Ascending aorta (tissue), 2 donors: ENCODE data around the gene KRTAP12-1. TPM values are rescaled to one million over a fixed set of nuclear protein-coding genes. Genes with fewer than 3 reads are reported as not detected.

Experiments used
- DNase-seq, 2 donors: peaks; one replicate each; pipeline ENCODE4 v3.0.0-alpha.2; 2019; ENCODE audit warnings: low spot score in 2 of 2
- H3K27ac ChIP-seq, 2 donors: fragments of 200-600 bp; sonication (generic); one replicate each; pipeline ENCODE4 v1.5.1; 2016 to 2017; ENCODE audit warnings: mild to moderate bottlenecking in 1 of 2
- H3K27me3 ChIP-seq: fragments of 200-600 bp; sonication (generic); one replicate; pipeline ENCODE4 v1.5.1; 2017
- H3K36me3 ChIP-seq, 2 donors: fragments of 200-600 bp; sonication (generic); one replicate each; pipeline ENCODE4 v1.5.1; 2016
- H3K4me1 ChIP-seq, 2 donors: fragments of 200-600 bp; sonication (generic); one replicate each; pipeline ENCODE4 v1.5.1; 2016 to 2017; ENCODE audit warnings: mild to moderate bottlenecking in 1 of 2
- H3K4me3 ChIP-seq, 2 donors: fragments of 200-600 bp; sonication (generic); one replicate each; pipeline ENCODE4 v1.5.1; 2016 to 2017; ENCODE audit warnings: mild to moderate bottlenecking in 1 of 2
- H3K9me3 ChIP-seq, 2 donors: fragments of 200-600 bp; sonication (generic); one replicate each; pipeline ENCODE4 v1.5.1; 2016
- intact Hi-C: fragments of 100-400 bp; cut with DNase I; formaldehyde crosslinking; loops from one replicate; pipeline ENCODE4 v1.15.1; 2023
- total RNA-seq: library from RNA; depleted of rRNA; stranded (reverse); fragments of >200 nt; gene quantifications from one replicate; pipeline ENCODE4 v1.1.0, GENCODE V29; 2016
- TF ChIP-seq, protein P1 (sequence below), 3 experiments: fragments of 200-600 bp in 2 of 3; fragments of 450-650 bp in 1 of 3; sonication (generic) in 2 of 3; IDR thresholded peaks; one replicate each; pipeline ENCODE4 v1.5.1; 2016 to 2019; ENCODE audit warnings: antibody characterized with exemption in 3 of 3, mild to moderate bottlenecking in 1 of 3, moderate library complexity in 1 of 3

Gene KRTAP12-1
- total RNA-seq, 1 donor from 2014 or later, result not detected

DNA sequence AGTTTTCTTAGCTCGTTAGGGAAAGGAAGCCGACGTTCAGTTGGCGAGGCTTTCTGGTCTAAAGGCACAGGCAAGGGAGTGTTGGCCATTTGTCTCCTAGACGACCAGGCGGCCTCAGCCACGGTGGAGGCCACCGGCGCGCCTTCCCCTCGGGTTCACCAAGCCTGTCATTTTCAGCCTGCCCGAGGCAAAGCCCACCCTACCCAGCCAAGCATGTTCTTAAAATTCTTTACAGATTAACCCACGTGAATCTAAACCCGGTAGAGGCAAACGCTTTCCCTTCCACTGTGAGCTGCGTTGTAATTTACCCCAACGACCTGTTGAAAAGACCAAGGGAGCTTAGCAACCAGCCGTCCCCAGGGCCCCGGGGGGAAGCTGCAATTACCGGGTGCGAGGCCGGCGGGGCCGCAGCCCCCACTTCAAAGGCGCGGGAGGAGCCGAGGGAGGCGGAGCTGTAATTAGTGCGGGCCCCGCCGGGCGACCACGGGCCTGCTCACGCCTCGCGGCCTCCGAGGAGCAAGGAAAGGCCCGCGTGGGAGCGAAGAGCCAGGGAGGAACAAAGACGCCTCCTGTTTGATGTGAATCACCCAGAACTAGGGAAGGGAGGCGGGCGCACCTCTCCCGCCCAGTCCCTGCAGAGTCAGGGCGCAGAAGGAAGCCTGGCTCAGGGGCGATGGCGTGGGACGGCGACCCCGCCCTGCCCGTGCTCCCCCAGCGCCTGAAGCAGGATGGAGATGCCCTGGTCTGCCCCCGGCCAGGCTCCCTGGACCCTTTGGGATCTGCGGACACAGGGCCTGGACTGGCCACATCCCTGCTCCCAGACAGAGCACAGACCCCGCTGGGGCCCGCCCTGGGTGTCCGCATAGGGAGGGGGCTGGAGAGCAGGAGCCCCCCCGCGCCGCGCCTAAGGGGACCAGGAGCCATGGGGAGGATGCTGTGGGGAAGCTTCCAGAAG, 41.5 kb upstream of the KRTAP12-1 start:
- no peaks in the 10 kb centered on the region for H3K27me3 ChIP-seq
- no peak for DNase-seq

DNA sequence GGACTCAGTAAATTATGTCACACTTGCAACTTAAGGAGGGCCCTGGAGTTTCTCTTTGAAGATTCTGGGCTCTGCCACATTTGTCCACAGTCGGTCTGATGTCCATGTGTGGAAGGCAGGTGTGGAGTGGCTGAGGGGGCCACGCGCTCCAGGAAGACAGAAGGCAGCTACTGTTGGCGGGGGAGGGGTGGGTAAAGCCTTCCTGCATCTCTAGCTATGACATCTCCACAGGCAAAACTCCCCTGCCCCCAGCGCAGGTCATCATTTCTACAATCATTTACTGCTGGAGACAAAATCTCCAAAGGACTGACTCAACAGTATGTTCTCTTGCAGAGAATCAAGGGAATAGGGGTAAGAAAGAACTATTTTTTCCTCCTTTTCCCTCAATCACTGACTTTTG, 40.8 kb upstream of the KRTAP12-1 start:
- H3K36me3 ChIP-seq, result no peaks in the 10 kb centered on the region
- H3K4me1 ChIP-seq, result no peaks in the 10 kb centered on the region
- no peaks in the 10 kb centered on the region for H3K27me3 ChIP-seq
- intact Hi-C loops, result no loop called here
- TF ChIP-seq, protein P1, sequence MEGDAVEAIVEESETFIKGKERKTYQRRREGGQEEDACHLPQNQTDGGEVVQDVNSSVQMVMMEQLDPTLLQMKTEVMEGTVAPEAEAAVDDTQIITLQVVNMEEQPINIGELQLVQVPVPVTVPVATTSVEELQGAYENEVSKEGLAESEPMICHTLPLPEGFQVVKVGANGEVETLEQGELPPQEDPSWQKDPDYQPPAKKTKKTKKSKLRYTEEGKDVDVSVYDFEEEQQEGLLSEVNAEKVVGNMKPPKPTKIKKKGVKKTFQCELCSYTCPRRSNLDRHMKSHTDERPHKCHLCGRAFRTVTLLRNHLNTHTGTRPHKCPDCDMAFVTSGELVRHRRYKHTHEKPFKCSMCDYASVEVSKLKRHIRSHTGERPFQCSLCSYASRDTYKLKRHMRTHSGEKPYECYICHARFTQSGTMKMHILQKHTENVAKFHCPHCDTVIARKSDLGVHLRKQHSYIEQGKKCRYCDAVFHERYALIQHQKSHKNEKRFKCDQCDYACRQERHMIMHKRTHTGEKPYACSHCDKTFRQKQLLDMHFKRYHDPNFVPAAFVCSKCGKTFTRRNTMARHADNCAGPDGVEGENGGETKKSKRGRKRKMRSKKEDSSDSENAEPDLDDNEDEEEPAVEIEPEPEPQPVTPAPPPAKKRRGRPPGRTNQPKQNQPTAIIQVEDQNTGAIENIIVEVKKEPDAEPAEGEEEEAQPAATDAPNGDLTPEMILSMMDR (IDR thresholded peaks at IDR 0.05), result no peak
- DNase-seq, result no peak
- H3K9me3 ChIP-seq, result no peaks in the 10 kb centered on the region
- H3K27ac ChIP-seq, result no peak overlapping the region
- no peak overlapping the region for H3K4me3 ChIP-seq

More for the DNA sequence above, 41.5 kb upstream of the KRTAP12-1 start:
- no peaks in the 10 kb centered on the region for H3K36me3 ChIP-seq
- TF ChIP-seq, protein P1 (IDR thresholded peaks at IDR 0.05), result no peak
- no peaks in the 10 kb centered on the region for H3K4me1 ChIP-seq
- H3K27ac ChIP-seq, result no peak overlapping the region
- intact Hi-C loops, result no loop called here
- H3K4me3 ChIP-seq, result no peak overlapping the region
- no peaks in the 10 kb centered on the region for H3K9me3 ChIP-seq

DNA sequence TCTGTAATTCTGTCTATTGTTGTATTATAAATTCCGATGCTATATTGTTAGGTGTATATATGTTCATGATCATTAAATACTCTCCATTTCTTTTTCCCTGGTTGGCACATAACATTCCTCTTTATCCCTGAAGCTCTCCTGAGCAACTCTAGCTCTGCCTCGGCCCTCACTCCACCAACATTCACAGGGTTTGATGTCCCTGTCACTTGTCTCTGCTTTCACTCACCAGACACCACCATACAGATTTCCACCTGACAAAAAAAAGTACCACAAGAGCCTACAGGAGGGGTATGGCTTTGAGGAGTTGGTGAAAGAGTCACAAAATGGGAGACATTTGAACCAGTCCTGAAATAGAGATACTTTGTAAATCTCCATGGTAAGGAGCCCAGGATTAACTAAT, 38.2 kb upstream of the KRTAP12-1 start:
- Histone ChIP-seq H3K9me3 (no peaks in the 10 kb centered on the region), H3K27ac (no peak overlapping the region), H3K36me3 (no peaks in the 10 kb centered on the region), H3K4me3 (no peak overlapping the region), H3K27me3 (no peaks in the 10 kb centered on the region), H3K4me1 (no peaks in the 10 kb centered on the region)
- intact Hi-C loops, result no loop called here
- TF ChIP-seq, protein P1 (IDR thresholded peaks at IDR 0.05), result no peak
- no peak for DNase-seq

DNA sequence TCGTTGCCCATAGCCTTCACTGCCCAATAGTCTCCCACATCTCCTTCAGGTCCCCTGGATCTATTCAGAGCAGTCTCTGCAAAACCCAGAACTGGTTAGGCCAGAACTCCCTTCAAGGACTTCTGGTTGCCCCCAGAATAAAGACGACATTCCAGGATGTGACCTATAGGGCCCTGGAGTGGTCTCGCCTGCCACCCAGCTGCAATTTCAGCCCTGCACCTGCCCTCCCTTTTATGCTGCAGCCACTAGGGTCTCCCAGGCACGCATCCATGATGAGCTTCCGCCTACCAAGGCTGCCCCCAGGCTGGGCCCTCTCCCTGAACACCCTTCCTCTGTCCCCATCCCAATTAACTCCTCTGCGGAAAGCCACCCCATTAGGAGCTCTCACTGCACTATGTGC, 36.6 kb upstream of the KRTAP12-1 start:
- intact Hi-C loops, result no loop called here
- H3K4me1 ChIP-seq, result no peaks in the 10 kb centered on the region
- TF ChIP-seq, protein P1 (IDR thresholded peaks at IDR 0.05), result no peak
- no peak overlapping the region for H3K4me3 ChIP-seq
- no peaks in the 10 kb centered on the region for H3K36me3 ChIP-seq
- no peak overlapping the region for H3K27ac ChIP-seq
- DNase-seq, result no peak
- no peaks in the 10 kb centered on the region for H3K9me3 ChIP-seq
- no peaks in the 10 kb centered on the region for H3K27me3 ChIP-seq

DNA sequence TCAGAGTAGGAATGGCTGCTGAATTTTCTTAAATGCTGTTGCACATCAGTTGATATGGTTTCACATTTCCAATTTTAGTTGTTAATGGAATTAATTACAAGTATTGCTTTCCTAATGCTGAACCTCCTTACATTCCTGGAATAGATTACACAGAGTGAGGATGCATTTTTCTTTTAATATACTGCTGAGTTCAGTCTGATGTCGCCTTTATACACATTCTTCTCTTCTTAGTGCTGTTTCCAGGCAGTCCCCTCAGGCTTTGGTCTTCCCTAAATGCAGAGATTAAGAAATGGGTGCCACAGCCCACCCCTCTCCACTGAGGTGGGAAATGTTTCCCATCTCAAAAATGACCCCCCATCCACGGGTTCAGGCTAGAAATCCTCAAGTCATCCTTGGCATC, 36.1 kb upstream of the KRTAP12-1 start:
- DNase-seq, result no peak
- H3K36me3 ChIP-seq, result no peaks in the 10 kb centered on the region
- no peaks in the 10 kb centered on the region for H3K9me3 ChIP-seq
- no peak overlapping the region for H3K4me3 ChIP-seq
- TF ChIP-seq, protein P1 (IDR thresholded peaks at IDR 0.05), result no peak
- no peak overlapping the region for H3K27ac ChIP-seq
- intact Hi-C loops, result no loop called here
- no peaks in the 10 kb centered on the region for H3K4me1 ChIP-seq
- H3K27me3 ChIP-seq, result no peaks in the 10 kb centered on the region
